Memory B cell (primary cell): ENCODE data around the gene FGF2.

Experiments
- ATAC-seq: fragments of 150-1000 bp; cut with Tn5 transposase; 2 replicates; pipeline ENCODE4 v1.10.0; 2021; ENCODE audit warnings: low read depth, mild to moderate bottlenecking, moderate library complexity
- DNase-seq, 2 donors: peaks; one replicate each; pipeline ENCODE4 v3.0.0; 2022; ENCODE audit warnings: low spot score in 2 of 2
- H3K27ac Mint-ChIP-seq: one replicate; pipeline ENCODE4 v1.8.0; 2022; ENCODE audit warnings: mild to moderate bottlenecking, moderate library complexity, mixed read lengths
- H3K27me3 Mint-ChIP-seq: one replicate; pipeline ENCODE4 v1.8.0; 2022; ENCODE audit warnings: mixed read lengths
- H3K36me3 Mint-ChIP-seq: one replicate; pipeline ENCODE4 v1.8.0; 2022; ENCODE audit warnings: mild to moderate bottlenecking, mixed read lengths
- H3K4me1 Mint-ChIP-seq: one replicate; pipeline ENCODE4 v1.8.0; 2022; ENCODE audit warnings: mixed read lengths
- H3K4me3 Mint-ChIP-seq: one replicate; pipeline ENCODE4 v1.8.0; 2022; ENCODE audit warnings: mild to moderate bottlenecking, moderate library complexity, mixed read lengths
- H3K9me3 Mint-ChIP-seq: one replicate; pipeline ENCODE4 v1.8.0; 2022; ENCODE audit warnings: mixed read lengths

FGF2 gene

DNA sequence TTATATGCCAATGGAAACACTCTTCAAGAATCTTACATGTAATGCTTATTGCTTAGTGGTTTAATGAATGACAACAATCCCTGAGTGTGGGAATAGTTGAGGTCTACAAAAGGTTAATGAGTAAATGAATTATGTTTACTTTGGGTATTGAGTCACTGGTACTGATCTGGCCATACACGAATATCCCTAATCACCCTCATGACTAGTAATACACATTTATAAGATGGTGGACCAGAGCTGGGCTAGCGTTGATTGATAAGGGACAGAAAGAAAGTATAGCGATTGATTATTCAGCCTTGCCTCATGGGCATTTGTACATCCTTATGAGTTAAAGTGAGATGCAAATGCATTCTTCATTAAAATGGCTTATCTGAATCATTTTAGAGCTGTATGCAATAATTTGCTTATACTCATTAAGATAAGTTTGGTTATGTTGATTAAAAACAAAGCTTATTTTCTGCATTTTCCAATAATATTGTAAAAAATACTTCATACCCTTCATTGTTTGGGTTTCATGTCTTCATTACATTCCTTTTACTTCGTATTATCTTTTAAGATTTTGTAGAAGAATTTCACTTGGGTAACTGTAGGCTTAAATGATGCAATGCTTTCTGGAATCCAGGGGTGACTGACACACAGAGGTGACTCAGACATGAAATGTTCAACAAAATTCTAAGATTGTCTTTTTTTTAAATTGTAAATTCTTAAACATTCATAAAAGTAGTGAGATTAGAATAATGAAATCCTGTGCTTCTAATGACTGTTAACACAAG, 47.4 kb downstream of the FGF2 start:
- no peaks in the 10 kb centered on the region for H3K36me3 Mint-ChIP-seq
- peaks cover 12% of the 10 kb centered on the region for H3K27me3 Mint-ChIP-seq
- ATAC-seq (no peak), DNase-seq (no peak)
- no peaks in the 10 kb centered on the region for H3K9me3 Mint-ChIP-seq
- no peak overlapping the region for H3K27ac Mint-ChIP-seq
- H3K4me3 Mint-ChIP-seq: no peak overlapping the region
- H3K4me1 Mint-ChIP-seq: no peaks in the 10 kb centered on the region

DNA sequence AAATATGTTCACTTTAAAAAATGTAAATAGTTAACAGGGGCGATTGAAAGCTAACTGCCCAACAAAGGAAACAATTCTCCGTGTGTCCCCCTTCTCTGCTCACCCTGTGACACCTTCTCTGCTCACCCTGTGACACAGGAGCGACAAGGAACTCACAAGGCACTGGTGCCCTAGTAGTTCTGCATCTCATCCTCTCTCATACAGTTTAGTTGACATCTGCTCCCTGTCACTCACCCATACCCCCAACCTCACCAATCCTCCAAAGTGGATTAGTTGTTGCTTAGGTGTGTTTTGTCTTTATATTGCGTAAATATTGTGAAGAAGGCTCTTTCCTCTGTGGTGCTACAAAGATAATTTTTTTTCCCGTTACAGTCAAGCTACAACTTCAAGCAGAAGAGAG, 49.3 kb downstream of the FGF2 start:
- H3K4me1 Mint-ChIP-seq: no peaks in the 10 kb centered on the region

DNA sequence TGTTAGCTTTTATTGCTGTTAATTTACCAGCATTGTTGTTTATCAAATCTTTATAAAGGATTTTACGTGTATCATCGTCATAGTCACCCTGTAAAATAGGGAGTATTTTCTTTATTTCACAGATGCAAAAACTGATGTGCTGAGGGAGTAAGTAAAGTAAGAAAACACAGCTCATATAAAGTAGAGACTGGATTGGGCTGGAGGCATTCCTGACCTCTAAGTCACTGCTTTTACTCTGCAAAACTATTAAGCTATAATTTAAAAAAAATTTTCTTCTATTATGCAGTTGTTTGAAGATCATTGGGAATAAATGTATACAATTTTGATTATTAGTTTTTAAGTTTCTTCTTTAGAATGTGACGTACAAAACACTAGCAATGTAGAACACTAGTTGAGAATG, 49.8 kb downstream of the FGF2 start:
- peaks cover 11% of the 10 kb centered on the region for H3K9me3 Mint-ChIP-seq
- no peak overlapping the region for H3K4me3 Mint-ChIP-seq
- H3K36me3 Mint-ChIP-seq: peaks cover 3% of the 10 kb centered on the region
- DNase-seq: no peak
- no peak for ATAC-seq
- no peak overlapping the region for H3K27ac Mint-ChIP-seq
- H3K27me3 Mint-ChIP-seq: peaks cover 17% of the 10 kb centered on the region
- no peaks in the 10 kb centered on the region for H3K4me1 Mint-ChIP-seq

More for the DNA sequence above, 49.3 kb downstream of the FGF2 start:
- no peak overlapping the region for H3K27ac Mint-ChIP-seq
- H3K4me3 Mint-ChIP-seq: no peak overlapping the region
- no peaks in the 10 kb centered on the region for H3K36me3 Mint-ChIP-seq
- peaks cover 7% of the 10 kb centered on the region for H3K9me3 Mint-ChIP-seq
- peaks cover 17% of the 10 kb centered on the region for H3K27me3 Mint-ChIP-seq
- ATAC-seq (no peak), DNase-seq (no peak)

DNA sequence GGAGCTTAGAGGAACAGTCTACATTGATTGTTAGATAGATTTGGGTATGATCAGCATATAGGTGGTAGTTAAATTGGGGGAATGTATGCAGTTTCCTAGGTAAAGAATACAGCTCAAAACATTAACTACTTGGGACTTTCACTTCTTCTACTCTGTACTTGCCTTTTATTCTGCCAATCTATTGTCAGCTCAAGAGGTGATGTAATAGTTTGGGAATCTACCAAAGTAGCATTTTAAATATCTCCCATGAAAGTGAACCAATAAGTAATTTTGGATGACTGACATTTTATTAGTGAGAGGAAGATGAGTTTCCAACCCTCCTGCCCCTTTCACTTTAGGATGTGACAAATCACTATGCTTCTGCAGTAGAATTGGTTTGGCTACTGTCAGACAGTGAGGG, 52.4 kb downstream of the FGF2 start:
- Mint-ChIP-seq H3K4me1 (no peaks in the 10 kb centered on the region), H3K36me3 (peaks cover 8% of the 10 kb centered on the region), H3K4me3 (no peak overlapping the region), H3K27ac (no peak overlapping the region), H3K27me3 (peaks cover 11% of the 10 kb centered on the region), H3K9me3 (peaks cover 14% of the 10 kb centered on the region)
- no peak for DNase-seq
- no peak for ATAC-seq

DNA sequence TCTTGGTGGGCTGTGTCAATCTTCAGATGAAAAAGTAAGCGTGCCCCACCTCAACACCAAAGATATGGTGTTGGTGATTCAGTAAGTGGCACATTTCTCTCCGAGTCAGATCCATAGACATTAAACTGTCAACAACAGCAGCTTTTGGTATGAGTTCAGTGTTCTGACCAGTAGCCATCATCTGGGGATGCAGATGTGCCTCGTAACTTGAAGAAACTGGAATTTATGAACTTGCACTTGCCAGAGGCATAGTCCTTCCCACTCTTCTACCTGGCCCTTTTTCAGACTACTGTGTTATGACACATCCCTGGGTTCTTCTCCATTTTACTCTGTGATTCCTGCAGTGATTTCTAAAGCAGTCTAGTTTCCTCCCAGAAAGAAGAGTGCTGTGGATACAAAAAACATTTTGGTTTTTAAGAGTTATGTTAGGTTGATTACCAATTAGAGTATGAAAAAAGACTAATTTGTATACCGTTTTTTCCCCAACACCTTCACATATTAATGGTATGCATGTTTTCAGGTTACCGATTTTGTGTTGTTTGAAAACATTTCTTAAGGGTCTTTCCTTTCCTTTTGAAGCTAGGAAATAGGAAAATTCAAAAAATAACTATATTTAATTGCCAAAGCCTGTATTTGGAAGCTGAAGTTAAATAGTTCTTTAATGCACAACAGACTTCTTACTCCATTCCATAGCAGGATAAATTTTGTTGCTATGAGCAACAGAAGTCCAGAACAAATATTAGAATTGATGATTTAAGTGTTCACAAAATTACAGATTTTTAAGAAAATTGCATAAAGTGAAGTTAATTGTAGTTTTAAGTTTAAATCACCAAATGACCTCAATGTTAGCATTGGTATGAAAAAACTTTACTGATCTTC, 56.5 kb downstream of the FGF2 start:
- no peak for DNase-seq
- Mint-ChIP-seq H3K4me1 (no peaks in the 10 kb centered on the region), H3K27ac (no peak overlapping the region), H3K9me3 (peaks cover 14% of the 10 kb centered on the region), H3K4me3 (no peak overlapping the region), H3K27me3 (peaks cover 7% of the 10 kb centered on the region), H3K36me3 (peaks cover 8% of the 10 kb centered on the region)
- ATAC-seq: no peak

DNA sequence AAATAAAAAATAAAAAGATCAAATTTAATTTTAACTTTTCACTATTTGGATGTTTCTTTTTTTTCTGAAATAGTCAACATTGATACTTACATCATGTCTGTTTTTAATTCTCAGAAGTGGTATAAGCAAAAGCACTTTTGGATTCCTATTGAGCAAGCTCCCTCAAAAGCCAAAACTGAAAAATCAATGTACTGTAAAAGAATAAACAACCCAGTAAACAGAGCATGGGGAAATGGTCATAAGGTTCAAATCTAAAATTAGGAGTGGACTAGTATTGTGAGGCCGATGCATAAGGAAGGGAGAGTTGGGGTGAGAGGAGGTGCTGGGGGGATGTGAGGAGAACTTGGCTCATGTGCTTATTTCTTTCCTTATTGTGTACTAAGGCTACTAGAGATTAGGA, 57.9 kb downstream of the FGF2 start:
- H3K4me3 Mint-ChIP-seq: no peak overlapping the region
- H3K9me3 Mint-ChIP-seq: peaks cover 12% of the 10 kb centered on the region
- H3K36me3 Mint-ChIP-seq: peaks cover 8% of the 10 kb centered on the region
- no peak overlapping the region for H3K27ac Mint-ChIP-seq
- DNase-seq (no peak), ATAC-seq (no peak)
- peaks cover 4% of the 10 kb centered on the region for H3K27me3 Mint-ChIP-seq
- H3K4me1 Mint-ChIP-seq: no peaks in the 10 kb centered on the region

DNA sequence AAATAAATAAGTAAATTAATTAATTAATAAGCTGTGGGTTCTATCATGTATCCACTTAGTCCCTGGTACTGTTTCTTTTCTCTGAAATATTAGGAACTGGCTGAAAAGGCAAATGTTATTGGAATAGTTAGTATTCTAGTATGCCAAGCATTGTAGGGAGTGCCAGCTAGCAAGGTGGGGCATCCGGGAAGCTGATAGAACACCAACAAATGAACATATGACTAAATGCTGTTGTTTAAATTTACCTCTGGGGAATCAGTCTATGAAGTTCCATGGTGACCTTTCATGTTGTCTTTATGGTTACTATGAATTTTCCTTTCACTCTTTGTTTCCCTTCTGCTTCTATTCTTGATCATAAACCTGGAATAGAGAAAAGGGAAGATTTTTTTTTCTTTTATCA, 63.1 kb downstream of the FGF2 start:
- DNase-seq (no peak), ATAC-seq (no peak)
- Mint-ChIP-seq H3K27me3 (no peaks in the 10 kb centered on the region), H3K36me3 (no peaks in the 10 kb centered on the region), H3K9me3 (no peaks in the 10 kb centered on the region), H3K27ac (no peak overlapping the region), H3K4me3 (no peak overlapping the region), H3K4me1 (no peaks in the 10 kb centered on the region)

DNA sequence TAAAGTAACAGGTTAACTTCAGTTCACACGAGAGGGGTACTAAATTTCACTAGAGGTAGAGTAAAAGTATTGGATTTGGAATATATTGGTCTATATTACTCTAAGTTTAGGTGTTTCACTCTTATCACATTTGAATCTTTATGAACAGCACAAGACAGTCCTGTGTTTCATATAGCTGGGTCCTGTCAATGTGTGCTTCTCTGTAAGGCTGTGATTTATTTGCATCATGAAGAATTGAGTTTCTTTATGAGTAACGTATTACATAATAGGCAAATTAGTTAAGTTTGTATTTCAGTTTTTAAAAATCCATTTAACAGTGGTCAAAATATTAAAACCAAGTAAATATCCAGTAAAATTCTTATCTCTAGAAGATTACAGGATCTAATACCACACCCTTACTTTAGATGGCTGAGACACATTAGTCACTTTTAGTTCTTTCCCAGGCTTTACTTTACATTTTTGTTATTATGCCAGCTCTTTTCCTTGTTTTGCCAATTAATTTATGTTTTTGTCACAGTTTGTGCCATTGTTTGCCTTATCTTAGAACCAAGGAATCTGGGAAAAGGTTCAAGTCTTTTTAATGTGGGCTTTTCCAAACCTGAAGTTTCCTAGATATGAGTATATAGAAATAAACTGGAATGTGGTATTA, 63.6 kb downstream of the FGF2 start:
- Mint-ChIP-seq H3K27me3 (no peaks in the 10 kb centered on the region), H3K9me3 (no peaks in the 10 kb centered on the region), H3K36me3 (no peaks in the 10 kb centered on the region), H3K4me1 (no peaks in the 10 kb centered on the region), H3K4me3 (no peak overlapping the region), H3K27ac (no peak overlapping the region)
- no peak for DNase-seq
- ATAC-seq: no peak

DNA sequence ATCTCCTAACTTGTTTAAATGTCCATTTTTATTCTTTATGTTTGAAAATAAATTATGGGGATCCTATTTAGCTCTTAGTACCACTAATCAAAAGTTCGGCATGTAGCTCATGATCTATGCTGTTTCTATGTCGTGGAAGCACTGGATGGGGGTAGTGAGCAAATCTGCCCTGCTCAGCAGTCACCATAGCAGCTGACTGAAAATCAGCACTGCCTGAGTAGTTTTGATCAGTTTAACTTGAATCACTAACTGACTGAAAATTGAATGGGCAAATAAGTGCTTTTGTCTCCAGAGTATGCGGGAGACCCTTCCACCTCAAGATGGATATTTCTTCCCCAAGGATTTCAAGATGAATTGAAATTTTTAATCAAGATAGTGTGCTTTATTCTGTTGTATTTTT, 68.2 kb downstream of the FGF2 start:
- H3K27ac Mint-ChIP-seq: no peak overlapping the region
- no peaks in the 10 kb centered on the region for H3K4me1 Mint-ChIP-seq
- peaks cover 2% of the 10 kb centered on the region for H3K36me3 Mint-ChIP-seq
- H3K27me3 Mint-ChIP-seq: no peaks in the 10 kb centered on the region
- no peak for ATAC-seq
- H3K4me3 Mint-ChIP-seq: no peak overlapping the region
- no peak for DNase-seq
- H3K9me3 Mint-ChIP-seq: no peaks in the 10 kb centered on the region

DNA sequence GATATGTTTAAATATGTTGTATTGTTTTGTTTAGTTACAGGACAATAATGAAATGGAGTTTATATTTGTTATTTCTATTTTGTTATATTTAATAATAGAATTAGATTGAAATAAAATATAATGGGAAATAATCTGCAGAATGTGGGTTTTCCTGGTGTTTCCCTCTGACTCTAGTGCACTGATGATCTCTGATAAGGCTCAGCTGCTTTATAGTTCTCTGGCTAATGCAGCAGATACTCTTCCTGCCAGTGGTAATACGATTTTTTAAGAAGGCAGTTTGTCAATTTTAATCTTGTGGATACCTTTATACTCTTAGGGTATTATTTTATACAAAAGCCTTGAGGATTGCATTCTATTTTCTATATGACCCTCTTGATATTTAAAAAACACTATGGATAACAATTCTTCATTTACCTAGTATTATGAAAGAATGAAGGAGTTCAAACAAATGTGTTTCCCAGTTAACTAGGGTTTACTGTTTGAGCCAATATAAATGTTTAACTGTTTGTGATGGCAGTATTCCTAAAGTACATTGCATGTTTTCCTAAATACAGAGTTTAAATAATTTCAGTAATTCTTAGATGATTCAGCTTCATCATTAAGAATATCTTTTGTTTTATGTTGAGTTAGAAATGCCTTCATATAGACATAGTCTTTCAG, 68.8 kb downstream of the FGF2 start:
- no peak overlapping the region for H3K27ac Mint-ChIP-seq
- DNase-seq (no peak), ATAC-seq (no peak)

DNA sequence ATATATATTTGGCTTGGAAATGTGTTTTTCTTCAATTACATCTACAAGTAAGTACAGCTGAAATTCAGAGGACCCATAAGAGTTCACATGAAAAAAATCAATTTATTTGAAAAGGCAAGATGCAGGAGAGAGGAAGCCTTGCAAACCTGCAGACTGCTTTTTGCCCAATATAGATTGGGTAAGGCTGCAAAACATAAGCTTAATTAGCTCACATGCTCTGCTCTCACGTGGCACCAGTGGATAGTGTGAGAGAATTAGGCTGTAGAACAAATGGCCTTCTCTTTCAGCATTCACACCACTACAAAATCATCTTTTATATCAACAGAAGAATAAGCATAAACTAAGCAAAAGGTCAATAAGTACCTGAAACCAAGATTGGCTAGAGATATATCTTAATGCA, 69.6 kb downstream of the FGF2 start:
- H3K9me3 Mint-ChIP-seq: no peaks in the 10 kb centered on the region
- ATAC-seq: no peak
- H3K27ac Mint-ChIP-seq: no peak overlapping the region
- no peaks in the 10 kb centered on the region for H3K27me3 Mint-ChIP-seq
- no peaks in the 10 kb centered on the region for H3K4me1 Mint-ChIP-seq
- DNase-seq: no peak
- no peak overlapping the region for H3K4me3 Mint-ChIP-seq
- H3K36me3 Mint-ChIP-seq: peaks cover 2% of the 10 kb centered on the region

More for the DNA sequence above, 68.8 kb downstream of the FGF2 start:
- no peaks in the 10 kb centered on the region for H3K27me3 Mint-ChIP-seq
- no peaks in the 10 kb centered on the region for H3K4me1 Mint-ChIP-seq
- H3K36me3 Mint-ChIP-seq: peaks cover 2% of the 10 kb centered on the region
- no peaks in the 10 kb centered on the region for H3K9me3 Mint-ChIP-seq
- no peak overlapping the region for H3K4me3 Mint-ChIP-seq

DNA sequence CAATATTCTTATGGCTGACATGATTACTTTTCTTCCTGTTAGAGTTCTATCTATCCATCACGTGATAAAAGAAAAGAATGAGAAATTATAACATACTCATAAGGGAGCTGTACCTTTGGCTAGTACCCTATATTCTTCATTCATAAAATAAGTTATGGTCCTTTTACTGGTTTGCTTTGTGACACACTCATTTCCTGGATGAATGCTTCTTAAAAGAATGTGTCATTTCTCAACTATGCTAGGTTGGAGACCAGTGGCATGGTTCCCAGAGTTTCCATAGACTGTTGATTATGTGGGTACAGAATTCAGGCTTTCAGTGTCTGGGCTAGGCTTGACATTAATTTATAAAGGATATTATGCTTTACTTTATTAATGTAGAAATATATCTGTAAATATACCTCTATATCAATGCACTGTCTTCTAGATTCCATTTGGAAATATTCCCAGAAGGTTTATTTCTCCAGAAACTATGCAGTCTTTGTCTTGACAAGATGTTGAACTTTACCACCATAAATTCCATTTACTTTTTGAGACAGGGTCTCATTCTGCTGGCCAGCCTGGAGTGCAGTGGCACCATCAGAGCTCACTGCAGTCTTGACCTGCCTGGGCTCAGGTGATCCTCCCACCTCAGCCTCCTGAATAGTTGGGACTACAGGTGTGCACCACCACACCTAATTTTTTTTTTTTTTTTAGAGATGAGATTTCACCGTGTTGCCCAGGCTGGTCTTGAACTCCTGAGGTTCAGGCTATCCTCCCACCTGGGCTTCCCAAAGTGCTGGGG, 71.9 kb downstream of the FGF2 start:
- Mint-ChIP-seq H3K4me3 (no peak overlapping the region), H3K27me3 (no peaks in the 10 kb centered on the region), H3K36me3 (peaks cover 2% of the 10 kb centered on the region), H3K27ac (no peak overlapping the region), H3K9me3 (no peaks in the 10 kb centered on the region), H3K4me1 (no peaks in the 10 kb centered on the region)
- ATAC-seq (no peak), DNase-seq (no peak)

DNA sequence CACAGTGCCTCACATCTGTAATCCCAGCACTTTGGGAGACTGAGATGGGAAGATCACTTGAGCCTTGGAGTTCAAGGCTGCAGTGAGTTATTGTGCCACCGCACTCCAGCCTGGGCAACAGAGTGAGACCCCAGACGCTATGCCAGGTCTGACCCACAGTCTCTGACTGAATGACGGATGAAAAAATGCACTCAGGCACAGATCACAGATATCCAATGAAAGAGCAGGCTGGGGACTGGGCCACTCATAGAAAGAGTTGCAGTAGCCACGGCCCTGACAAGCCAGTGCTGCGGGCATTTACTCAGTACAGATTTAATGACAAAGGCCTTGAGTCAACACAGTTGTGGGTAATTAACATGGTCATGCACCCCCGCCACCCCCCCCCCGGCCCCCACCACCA, 73.1 kb downstream of the FGF2 start:
- ATAC-seq: no peak
- peaks cover 2% of the 10 kb centered on the region for H3K36me3 Mint-ChIP-seq
- no peak for DNase-seq
- H3K27me3 Mint-ChIP-seq: no peaks in the 10 kb centered on the region
- H3K4me3 Mint-ChIP-seq: no peak overlapping the region
- H3K9me3 Mint-ChIP-seq: no peaks in the 10 kb centered on the region
- no peak overlapping the region for H3K27ac Mint-ChIP-seq
- H3K4me1 Mint-ChIP-seq: no peaks in the 10 kb centered on the region
